HG03064 (cell line): Measurements from ENCODE around the gene RPRD1B.
"Not testable (repeated sequence)": the region's sequence is repeated elsewhere in the genome, so short reads cannot be mapped to it uniquely, and the experiment has no call there.

ENCODE experiments used
- ATAC-seq: cut with Tn5 transposase; IDR thresholded peaks from one replicate; pipeline ENCODE4 v1.9.1; 2021; ENCODE audit warnings: low read depth; ENCODE audit not compliant: unreplicated experiment

The RPRD1B gene

DNA sequence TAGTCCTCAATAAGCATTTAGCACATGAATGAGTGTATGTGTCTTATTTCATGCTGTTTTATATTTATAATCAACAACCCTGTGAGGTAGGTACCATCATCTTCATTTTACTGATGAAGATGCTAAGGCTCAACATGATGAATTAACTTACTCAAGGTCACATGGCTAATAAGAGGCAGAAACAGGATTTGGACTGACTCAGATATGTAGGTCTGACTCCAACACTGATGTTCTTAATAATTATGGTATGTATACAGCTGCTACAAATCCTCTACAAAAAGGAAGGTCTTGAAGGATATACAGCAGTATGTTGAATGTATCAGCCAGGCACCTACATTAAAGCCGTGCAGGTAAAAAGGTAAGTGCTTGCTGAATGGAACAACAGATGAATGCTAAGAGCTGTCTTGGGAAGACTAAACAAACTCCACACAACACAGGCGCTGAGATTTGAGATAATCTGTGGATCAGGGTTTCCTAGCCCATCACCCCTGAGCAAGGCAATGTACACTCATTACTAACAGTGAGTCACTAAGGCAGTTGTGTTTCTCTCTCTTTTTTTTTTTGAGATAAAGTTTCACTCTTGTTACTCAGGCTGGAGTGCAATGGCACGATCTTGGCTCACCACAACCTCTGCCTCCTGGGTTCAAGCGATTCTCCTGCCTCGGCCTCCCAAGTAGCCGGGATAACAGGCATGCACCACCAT is 32.2 kb upstream of the RPRD1B start:
- ATAC-seq, result no peak

DNA sequence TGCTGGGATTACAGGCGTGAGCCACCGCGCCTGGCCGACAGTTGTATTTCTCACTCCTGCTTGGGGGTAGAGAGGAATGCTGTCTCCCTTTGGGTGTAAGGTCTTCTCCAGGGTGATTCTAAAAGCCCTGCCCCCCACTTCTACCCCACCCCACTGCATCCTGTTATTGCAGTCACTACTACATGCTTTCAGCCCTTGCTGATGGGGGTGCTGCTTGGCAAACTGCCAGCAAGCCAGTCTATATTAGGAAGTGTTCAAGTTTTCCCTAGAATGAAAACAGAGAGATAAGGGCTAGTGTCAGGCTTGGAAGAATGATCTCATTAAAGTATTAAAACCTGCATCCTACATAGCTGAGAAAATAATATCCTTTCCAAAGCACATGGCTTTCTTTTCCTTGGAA is 31.6 kb upstream of the RPRD1B start:
- no peak for ATAC-seq

DNA sequence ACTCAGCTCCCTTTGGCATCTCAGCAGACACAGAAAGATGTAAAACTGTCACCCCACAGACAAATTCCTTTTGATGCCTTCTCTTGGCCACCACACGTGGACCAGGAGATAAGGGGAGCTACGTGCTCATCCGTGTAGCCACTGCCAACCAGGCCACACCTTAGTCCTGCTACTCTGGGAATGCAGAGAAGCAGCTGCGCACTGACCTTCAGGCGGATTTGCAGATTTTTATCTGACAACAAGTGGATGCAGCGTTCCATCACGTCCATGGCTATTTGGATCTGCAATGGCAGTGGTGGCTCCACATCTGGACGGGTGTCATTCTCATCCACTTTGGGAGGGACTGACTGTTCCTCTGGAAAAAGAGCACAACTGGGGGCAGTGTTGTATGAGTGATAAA is 31.1 kb upstream of the RPRD1B start:
- ATAC-seq, result no peak

- ATAC-seq, result no peak
These were observed 29.1 kb upstream of the RPRD1B start for GRCh38 chr20:38004416-38004815.

- ATAC-seq, result no peak
These were observed 27.6 kb upstream of the RPRD1B start for GRCh38 chr20:38005903-38006302.

DNA sequence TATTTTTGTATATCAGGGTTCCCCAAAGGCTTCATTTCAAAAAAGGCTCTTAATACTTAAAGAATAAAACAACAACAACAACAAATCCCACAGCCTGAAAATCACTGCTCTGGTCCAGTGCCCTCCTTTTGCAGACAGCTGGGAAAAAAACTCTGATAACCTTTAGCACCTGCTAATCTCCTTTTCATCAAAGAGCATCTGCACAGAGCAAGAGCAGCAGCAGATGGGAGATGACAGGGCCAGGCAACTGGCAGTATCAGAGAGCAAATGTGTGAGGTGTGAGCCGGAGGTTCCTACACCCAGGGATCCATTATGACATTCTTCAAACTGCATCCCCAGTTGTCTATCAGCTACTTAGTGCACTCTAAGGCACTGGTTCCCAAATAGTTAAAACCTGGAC is 26.0 kb upstream of the RPRD1B start:
- no peak for ATAC-seq

DNA sequence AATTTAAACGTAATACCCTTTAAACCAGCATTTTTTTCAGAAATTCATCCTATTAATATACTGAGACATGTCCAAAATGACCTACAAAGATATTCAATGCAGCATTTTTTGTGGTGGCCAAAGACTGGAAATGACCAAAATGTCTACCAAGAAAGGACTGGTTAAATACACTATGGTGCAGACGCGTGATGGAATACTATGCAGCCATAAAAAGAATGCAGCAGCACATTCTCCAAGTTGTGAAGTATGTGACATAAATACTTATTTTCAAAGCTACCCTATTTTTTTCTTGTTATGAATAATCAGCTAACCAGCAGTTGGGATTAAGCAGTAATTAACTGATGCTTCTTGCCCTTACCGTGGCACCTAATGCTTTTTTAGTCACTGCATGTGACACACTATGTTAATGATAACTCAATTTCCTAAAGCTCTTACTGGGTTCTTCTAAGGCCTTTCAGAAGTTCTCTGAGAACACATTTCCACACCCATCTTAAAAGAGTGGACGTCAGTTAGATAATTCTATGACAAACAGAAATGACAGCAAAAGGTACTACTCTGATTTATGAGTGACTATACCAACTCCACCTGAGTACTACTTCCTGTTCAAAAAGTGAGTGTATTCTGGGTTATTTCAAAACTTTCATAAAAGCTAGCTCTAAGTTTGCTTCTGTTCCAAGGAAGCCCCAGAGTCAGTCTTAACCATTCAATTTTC is 25.2 kb upstream of the RPRD1B start:
- ATAC-seq, result no peak

DNA sequence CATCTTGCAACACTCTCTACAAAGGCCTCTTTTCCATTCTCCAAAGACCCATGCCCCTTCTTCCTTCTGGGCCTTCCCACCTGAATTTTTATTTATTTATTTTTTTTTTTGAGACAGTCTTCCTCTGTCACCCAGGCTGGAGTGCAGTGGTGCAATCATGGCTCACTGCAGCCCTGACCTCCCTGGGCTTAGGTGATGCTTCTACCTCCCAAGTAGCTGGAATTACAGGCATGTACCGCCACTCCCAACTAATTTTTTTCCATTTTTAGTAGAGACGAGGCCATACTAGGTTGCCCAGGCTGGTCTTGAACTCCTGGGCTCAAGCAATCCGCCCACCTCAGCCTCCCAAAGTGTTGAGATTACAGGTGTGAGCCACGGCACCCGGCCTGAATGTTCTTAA is 24.1 kb upstream of the RPRD1B start:
- ATAC-seq, result not testable (repeated sequence)

GRCh38 chr20:38011696-38012095 is 21.9 kb upstream of the RPRD1B start:
- ATAC-seq, result no peak

DNA sequence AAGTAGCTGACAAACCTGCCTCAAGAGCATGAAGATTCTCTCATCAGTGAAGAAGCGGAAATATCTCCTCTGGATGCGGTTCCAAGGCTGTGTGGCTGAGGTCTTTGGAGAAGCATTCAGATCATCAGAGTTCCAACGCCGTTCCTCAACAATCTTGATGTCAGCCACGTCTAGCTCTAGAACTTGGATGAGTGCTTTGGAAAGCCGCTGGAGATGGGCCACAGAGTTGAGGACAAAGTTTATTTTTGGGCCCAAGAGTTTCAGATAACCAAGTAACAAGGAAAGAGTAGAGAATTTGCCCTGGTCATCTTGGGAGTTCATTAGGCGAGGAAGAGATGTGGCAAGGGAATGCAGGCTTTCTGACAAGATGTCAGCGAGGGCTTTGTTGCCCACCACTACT is 21.2 kb upstream of the RPRD1B start:
- ATAC-seq, result no peak

GRCh38 chr20:38013887-38014286 is 19.7 kb upstream of the RPRD1B start:
- no peak for ATAC-seq

- ATAC-seq, result no peak
These were observed 15.6 kb upstream of the RPRD1B start for GRCh38 chr20:38017959-38018358.

- ATAC-seq, result no peak
These were observed 15.2 kb upstream of the RPRD1B start for GRCh38 chr20:38018385-38018784.

DNA sequence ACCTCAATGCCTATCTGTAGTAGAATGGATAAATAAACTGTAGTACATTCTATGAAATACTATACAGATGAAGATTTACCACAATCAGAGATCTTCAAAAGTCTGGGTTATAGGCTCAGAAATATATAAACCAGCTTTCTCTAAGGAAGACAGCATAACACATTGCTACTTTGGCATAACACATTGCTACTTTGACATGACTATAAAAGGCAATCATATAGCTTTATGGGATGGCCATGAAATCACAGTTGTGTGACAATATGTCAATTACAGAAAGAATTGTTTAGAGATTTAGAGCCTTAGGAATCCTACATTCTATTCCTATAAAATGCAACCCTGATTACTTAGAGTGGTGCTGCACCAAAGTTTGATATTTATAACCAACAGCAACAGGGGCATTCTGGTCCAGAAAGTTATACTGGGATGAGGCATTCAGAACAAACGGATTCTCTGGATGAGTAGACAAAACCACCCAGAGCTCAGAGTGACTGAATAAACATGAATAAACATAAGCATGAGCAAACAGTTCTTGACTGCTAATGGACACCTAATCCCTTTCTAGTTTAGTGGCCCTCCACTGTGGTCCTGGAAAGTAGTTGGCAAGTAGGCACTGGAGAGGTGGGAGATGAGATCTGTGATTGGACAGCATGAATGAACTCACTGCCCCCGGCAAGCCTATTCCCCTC is 12.3 kb upstream of the RPRD1B start:
- no peak for ATAC-seq

- ATAC-seq, result no peak
These were observed 10.2 kb upstream of the RPRD1B start for GRCh38 chr20:38023181-38024001.

GRCh38 chr20:38024496-38024895 is 9.1 kb upstream of the RPRD1B start:
- ATAC-seq, result no peak

DNA sequence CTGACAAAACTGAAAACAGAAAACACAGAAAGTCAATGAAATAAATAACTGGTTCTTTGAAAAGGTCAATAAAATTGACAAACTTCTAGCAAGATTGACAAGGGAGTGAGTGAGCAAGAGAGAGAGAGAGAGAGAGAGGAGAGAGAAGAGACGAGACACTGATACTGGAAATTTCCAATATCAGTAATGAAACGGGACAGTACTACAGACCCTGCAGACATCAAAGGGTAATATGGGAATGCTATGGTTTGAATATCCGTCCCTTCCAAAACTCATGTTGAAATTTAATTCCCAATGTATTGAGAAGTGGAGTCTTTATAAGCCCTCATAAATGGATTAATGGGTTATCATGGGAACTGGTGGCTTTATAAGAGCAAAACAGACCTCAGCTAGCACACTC is 4.1 kb upstream of the RPRD1B start:
- ATAC-seq, result no peak

- ATAC-seq, result no peak
These were observed 1.6 kb upstream of the RPRD1B start for GRCh38 chr20:38031957-38032356.

DNA sequence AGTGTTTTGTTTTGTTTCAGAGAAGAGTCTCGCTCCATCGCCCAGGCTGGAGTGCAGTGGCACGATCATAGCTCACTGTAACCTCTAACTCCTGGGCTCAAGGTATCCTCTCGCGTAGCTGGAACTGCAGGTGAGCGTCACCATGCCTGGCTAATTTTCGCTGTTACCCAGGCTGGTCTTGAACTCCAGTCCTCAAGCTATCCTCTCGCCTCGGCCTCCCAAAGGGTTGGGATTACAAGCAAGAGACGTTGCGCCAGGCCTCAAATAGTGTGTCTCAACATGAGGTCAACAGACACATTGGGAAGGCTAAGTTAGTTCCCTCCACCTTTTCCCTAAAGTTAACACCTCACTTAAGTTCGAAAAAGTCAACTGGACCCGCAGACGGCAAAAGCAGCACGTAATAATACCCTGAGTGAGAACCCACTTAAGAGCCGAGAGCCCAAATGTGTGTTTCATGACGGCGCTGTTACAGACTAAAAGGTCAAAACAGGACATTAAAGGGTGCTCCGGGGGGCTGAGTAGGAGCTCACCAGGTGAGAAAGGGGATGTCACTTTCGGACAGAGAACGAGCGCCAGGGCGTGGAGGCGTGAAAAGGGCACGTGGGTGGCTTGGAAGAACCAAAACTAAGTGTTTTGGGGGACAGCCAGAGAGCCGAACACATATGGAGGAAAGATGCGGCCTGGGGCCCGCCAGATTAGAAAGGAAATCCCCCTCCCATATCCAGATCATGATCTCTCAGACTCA is 789 bp upstream of the RPRD1B start:
- no peak for ATAC-seq

GRCh38 chr20:38034108-38034649 is 633 bp downstream of the RPRD1B start:
- ATAC-seq, result no peak
